ENCODE measurements around the gene DGKD. TPM values are rescaled to one million over a fixed set of nuclear protein-coding genes. Genes with fewer than 3 reads are reported as not detected.
A peak's percentile ranks its signal among the peaks of the same experiment; 100 is the strongest.

Gene DGKD
- total RNA-seq, 1 donor from 2014 or later, result 72.5 TPM

- Mint-ChIP-seq H3K27ac (no peak overlapping the region), H3K36me3 (peaks cover 3% of the 10 kb centered on the region), H3K9me3 (no peaks in the 10 kb centered on the region), H3K4me1 (ENCODE audit: unreplicated experiment) (peaks cover 8% of the 10 kb centered on the region), H3K4me3 (no peak overlapping the region), H3K27me3 (no peaks in the 10 kb centered on the region)
- peak; percentile 81 for TF ChIP-seq CTCF (conservative IDR thresholded peaks at IDR 0.05)
- no peak for DNase-seq (ENCODE audit: extremely low spot score, unreplicated experiment)
These were observed 95.0 kb downstream of the DGKD start for GRCh38 chr2:233449081-233449901.

GRCh38 chr2:233449921-233450863, 95.9 kb downstream of the DGKD start:
- DNase-seq (ENCODE audit: extremely low spot score, unreplicated experiment), result no peak
- no peaks in the 10 kb centered on the region for H3K9me3 Mint-ChIP-seq
- H3K36me3 Mint-ChIP-seq, result no peaks in the 10 kb centered on the region
- no peak for TF ChIP-seq CTCF (conservative IDR thresholded peaks at IDR 0.05)
- peaks cover 8% of the 10 kb centered on the region for H3K4me1 Mint-ChIP-seq (ENCODE audit: unreplicated experiment)
- H3K4me3 Mint-ChIP-seq, result no peak overlapping the region
- H3K27me3 Mint-ChIP-seq, result no peaks in the 10 kb centered on the region
- no peak overlapping the region for H3K27ac Mint-ChIP-seq

GRCh38 chr2:233450864-233451575, 96.7 kb downstream of the DGKD start:
- H3K9me3 Mint-ChIP-seq, result no peaks in the 10 kb centered on the region

GRCh38 chr2:233451950-233452349, 97.7 kb downstream of the DGKD start:
- no peak for DNase-seq (ENCODE audit: extremely low spot score, unreplicated experiment)
- Mint-ChIP-seq H3K36me3 (no peaks in the 10 kb centered on the region), H3K27ac (no peak overlapping the region), H3K4me3 (no peak overlapping the region), H3K27me3 (no peaks in the 10 kb centered on the region), H3K9me3 (no peaks in the 10 kb centered on the region), H3K4me1 (ENCODE audit: unreplicated experiment) (peaks cover 8% of the 10 kb centered on the region)
- TF ChIP-seq CTCF (conservative IDR thresholded peaks at IDR 0.05), result no peak

More at GRCh38 chr2:233450864-233451575, 96.7 kb downstream of the DGKD start:
- no peak for DNase-seq (ENCODE audit: extremely low spot score, unreplicated experiment)
- peaks cover 8% of the 10 kb centered on the region for H3K4me1 Mint-ChIP-seq (ENCODE audit: unreplicated experiment)
- H3K4me3 Mint-ChIP-seq, result no peak overlapping the region
- no peak overlapping the region for H3K27ac Mint-ChIP-seq
- no peaks in the 10 kb centered on the region for H3K27me3 Mint-ChIP-seq
- no peak for TF ChIP-seq CTCF (conservative IDR thresholded peaks at IDR 0.05)
- H3K36me3 Mint-ChIP-seq, result no peaks in the 10 kb centered on the region
